GM19395 (cell line): Measurements from ENCODE around the gene SLC25A46.
"Not testable (repeated sequence)": the region's sequence is repeated elsewhere in the genome, so short reads cannot be mapped to it uniquely, and the experiment has no call there.

ENCODE experiments used
- ATAC-seq: cut with Tn5 transposase; IDR thresholded peaks from one replicate; pipeline ENCODE4 v1.9.1; 2021; ENCODE audit warnings: mild to moderate bottlenecking, moderate library complexity; ENCODE audit not compliant: unreplicated experiment

SLC25A46 gene

DNA sequence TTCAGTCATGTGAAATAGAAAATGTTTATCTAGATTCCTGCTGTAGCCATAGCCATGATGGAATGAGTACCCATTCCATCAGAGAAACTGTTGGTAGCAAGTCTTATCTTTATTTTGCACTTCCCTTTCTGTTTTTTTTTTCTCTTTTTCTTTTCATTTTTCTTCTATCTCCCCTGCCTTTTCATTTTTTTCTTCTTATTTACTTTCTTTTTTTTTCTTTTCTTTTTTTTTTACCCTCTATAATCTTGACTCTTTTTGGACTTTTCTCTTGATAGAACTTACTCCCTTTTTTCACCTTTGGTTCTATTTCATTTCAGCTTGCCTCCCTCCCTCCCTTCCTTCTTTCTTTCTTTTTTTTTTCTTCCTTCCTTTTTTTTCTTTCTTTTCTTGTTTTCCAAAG is 15.4 kb downstream of the SLC25A46 start:
- ATAC-seq = no peak

DNA sequence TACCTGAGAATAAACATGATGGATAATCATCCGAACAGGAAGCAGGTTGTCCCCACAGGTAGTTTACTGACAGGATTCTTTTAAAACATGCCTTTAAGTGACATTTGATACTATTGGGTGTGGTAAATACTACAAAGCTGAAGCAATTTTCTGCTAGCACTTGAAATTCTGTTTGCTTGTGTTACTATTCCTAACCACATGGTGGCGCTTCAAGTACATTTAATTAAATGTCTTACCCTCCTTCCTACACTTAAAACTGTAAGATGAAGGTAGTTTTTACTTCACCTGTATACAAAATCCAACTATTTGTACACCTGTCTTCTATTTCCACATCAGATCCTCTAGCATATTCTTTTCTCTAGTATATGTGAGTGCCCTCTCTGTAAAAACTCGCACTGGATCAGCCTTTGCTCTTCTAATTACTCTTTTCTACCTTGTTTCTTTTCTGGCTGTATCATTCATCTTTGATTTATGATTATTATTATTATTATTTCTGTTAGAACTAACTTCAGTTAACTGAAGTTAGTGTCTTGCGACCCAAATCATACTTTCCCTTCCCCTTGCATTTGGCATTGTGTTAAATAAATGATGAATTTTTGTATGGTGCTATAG is 18.4 kb downstream of the SLC25A46 start:
- ATAC-seq = no peak

DNA sequence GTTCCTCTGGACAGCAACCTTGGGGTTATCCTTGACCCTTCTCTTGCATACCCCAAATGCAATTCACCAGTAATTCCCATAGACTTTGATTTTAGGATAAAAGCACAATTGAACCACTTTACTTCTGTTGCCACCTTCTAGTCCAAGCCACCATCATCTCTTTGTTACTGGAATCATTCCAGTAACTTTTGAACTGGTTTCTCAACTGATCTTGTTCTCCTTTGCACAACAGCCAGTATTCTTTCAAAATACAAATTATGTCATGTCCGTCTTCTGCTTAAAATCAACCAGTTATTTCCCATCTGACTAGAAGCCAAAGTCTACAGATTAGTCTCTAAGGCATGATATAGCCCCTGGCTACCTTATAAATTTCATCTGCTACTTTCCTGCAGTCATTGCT is 21.4 kb downstream of the SLC25A46 start:
- no peak for ATAC-seq

DNA sequence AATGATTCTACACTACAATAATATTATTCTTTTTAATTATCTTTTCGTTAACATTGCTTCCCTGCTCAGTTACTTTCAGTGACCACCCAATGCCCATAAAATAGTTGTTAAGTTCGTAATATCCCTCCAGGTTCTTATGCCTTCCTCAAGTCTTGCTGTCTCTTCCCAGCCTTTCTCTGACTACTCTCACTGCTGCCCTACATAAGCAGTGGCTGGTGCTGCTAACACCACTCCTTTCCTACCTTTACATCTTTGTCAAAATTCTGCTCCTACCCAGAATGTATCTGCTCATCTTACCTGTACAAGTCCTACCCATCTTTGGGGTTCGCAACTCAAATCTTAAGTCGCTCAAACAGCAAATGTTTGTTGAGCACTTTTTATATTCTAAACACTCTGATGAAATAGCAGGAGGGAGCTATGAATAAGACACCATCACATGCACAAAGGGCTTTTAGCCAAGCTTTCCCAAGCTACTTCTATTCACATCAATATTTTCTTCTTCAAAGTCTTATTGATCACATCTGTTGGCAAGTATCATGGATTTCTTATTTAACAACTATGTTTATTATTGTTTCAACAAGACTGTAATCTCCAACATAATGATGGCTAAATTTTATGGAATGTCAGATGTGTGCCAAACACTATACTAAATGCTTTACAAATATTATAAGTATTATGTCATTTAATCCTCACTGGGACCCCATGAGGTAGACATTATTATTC is 29.5 kb downstream of the SLC25A46 start:
- ATAC-seq = no peak

DNA sequence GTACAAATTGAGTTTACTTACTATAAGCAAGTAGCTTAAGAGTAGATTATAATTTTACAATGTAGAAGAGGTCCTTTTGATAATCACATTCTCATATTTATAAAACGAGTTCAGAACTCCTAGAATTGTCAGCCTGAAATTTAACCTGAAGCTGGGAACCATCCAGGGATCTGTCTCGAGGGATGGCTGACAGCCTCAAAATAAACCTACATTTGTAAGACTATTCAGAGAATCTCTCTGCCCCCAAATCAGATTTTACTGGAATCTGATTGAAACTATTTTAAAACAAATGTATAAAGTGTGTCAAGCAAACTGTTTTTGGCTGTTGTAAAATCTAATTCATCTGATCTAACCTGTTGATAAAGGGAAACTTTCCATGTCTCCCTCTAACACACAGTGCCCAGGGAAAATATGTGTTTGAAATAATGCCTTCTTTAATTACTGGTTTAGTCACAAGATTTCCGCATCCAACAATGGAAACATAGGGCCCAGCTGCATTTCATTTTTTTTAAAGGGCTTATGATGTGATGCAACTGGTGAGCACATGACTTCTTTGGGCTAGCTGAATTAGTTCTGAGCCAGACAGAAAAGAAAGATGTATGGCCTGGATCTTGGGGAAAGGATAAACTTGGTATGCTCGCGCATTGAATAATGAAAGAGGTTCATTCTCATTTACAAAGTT is 30.3 kb downstream of the SLC25A46 start:
- ATAC-seq = no peak

DNA sequence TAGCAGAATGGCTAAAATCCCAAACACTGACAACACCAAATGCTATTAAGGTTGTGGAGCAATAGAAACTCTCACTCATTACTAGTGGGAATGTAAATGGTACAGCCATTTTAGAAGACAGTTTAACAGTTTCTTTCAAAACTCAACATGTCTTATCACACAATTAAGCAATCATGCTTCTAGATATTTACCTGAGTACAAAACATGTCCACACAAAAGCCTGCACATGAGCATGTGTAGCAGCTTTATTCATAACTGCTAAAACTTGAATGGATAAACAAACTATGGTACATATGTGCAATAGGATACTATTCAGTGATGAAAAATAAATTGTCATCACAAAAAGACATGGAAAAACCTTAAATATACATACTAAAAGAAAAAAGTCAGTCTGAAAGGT is 31.5 kb downstream of the SLC25A46 start:
- ATAC-seq = no peak

DNA sequence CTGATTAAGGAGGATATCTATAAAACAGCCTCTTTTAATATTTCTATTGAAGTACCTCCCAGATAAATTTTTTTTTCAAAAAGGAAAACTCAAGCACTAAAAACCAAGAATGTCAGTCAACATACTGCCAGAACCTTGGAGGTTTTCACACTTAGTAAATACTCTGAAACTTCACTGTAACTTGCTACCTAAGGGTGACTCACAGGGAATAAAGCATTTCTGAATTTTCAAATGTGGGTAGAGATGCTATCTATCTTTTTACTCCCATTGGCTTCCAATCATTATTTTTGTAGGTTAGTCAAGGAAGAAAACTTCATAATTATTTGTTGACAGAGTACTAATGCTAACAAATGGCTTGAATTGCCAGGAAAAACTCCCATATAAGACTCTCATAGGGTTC is 46.1 kb downstream of the SLC25A46 start:
- ATAC-seq = no peak

DNA sequence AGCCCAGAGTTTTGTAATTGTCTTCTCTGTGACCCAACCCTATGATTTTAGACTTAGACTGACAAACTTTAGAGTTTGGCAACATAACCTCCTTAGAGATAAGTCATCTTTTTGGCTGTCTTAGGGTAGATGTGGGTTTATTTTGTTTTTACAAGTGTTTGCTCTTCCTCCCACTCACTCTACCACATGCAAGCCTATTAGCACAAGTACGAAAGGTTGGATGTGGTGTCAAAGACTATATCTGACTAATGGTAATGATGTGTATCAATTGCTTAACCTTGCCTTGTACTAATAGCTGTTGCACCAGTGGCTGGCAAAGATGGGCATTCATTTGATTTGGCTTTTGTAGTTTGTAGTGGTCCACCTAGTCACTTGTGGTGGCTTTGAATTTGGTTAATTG is 46.5 kb downstream of the SLC25A46 start:
- ATAC-seq = no peak

DNA sequence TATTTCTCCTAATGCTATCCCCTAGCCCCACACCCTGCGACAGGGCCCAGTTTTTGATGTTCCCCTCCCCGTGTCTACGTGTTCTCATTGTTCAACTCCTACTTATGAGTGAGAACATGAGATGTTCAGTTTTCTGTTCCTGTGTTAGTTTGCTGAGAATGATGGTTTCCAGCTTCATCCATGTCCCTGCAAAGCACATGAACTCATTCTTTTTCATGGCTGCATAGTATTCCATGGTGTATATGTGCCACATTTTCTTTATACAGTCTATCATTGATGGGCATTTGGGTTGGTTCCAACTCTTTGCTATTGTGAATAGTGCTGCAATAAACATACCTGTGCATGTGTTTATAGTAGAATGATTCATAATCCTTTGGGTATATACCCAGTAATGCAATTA is 49.2 kb downstream of the SLC25A46 start:
- not testable (repeated sequence) for ATAC-seq

DNA sequence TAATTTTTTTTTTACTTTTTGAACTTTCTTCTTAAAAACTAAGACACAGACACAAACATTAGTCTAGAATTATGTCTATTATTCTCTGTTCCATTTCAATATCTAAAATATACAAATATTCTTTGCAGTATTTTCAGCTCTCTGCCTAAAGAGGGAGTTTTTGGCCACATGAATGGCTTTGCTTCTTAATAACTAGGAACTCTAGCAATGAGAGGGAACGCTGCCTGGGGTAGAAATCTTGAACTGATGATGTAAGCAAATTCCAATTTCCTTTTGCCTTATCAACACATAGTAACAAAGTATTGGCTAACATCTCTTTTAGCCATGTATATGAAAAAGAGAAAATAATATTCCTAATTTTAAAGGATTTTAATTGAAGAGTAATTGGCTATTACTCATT is 51.9 kb downstream of the SLC25A46 start:
- ATAC-seq = no peak

DNA sequence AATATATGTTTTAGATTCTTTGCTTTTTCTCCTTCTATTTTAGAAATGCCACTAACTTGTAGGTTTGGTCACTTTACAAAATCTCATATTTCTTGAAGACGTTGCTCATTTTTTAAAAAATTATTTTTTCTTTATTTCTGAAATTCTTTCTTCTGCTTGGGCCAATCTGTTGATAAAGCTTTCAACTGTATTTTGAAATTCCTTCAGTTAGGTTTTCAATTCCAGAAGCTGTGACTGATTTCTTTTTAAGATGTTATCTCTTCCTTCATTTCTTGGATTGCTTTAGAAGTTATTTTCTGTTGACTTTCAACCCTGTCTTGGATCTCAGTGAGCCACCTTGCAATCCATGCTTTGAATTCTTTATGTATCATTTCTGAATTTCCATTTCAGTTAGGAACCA is 64.2 kb downstream of the SLC25A46 start:
- no peak for ATAC-seq

DNA sequence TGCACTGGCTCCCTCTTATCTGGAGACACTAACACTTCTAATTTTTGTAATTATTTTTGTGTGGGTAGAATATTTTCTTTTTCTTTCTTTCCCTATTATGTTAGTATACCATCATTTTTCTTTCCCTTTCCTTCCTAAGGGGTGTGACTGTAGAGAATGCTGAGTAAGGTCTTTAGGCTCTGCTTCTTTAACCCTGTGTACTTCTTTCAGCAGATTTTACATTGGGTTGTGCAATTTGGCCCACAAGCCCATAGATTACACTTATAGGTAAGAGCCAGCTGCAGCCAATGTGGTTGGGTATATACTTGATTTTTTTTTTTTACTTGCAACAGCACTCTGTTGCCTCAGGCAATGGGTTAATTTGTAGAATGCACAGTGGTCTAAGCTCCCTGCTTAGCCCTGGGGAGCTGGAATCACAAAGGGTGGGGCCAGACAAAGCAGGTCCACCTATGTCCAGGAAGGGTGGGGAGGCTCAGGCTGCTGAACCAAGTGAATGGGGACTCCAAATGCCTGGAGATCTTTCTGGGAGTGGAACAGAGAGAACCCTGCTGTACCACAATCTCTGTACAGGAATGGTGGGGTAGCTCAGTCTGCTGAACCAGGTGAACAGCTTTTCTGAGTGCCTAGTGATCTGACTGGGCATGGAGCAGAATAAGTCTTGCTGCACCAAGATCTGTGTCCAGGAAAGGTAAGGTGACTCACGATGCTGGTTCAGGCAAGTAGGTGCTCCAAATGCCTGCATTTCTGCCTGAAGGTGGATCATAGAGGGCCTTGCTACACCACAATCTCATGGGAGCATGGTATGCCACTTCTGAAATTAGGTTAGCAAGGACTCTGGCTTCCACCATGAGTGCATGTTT is 64.9 kb downstream of the SLC25A46 start:
- no peak for ATAC-seq

DNA sequence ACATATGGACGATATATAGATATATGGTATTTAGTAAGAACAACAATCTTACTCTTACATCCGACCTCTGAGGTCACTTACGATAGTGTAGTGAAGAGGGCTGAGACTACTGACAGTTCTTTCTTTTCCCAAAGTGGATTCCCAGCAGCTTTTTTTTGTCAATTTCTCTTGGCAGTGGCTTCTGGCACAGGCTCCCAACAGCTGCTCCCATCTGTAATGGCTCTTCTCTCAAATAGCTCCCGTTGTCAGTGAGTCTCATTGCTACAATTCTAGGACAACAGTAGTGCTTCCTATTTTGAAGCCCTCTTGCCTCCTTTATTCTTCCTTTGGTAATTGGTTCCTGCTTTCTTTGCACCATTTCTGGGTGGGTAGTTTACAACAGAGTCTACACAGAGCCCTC is 68.4 kb downstream of the SLC25A46 start:
- no peak for ATAC-seq

DNA sequence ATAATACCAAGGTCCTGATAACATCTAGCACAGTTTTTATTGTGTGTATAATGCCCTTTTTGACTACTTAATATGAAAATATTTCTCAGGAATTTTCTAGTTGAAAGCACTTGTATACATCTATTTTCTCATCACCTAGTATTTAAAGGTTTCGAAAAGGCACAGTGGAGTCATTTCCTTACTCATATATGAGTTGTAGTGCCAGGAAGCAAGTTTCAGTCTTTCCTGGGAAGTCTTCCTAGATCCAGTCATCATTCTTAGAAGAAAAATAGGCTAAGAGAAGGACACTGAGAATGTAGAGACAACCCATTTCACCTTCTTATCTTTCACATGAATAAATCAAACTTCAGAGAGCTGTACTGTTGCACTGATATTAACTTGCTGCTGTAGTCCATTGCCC is 70.2 kb downstream of the SLC25A46 start:
- ATAC-seq = no peak
